ENCODE measurements around the gene TESMIN.

TESMIN gene

GRCh38 chr11:68677432-68677831 is 73.9 kb downstream of the TESMIN start:
- H3K4me1 Mint-ChIP-seq: no peaks in the 10 kb centered on the region
- no peak overlapping the region for H3K4me3 Mint-ChIP-seq
- ATAC-seq (replicated peaks) (no peak), DNase-seq (no peak)
- peaks cover 0 to 1% of the 10 kb centered on the region in 2 donors for H3K9me3 Mint-ChIP-seq
- peaks cover 13 to 26% of the 10 kb centered on the region in 2 donors for H3K27me3 Mint-ChIP-seq
- H3K27ac Mint-ChIP-seq: no peak overlapping the region
- H3K36me3 Mint-ChIP-seq: no peaks in the 10 kb centered on the region

DNA sequence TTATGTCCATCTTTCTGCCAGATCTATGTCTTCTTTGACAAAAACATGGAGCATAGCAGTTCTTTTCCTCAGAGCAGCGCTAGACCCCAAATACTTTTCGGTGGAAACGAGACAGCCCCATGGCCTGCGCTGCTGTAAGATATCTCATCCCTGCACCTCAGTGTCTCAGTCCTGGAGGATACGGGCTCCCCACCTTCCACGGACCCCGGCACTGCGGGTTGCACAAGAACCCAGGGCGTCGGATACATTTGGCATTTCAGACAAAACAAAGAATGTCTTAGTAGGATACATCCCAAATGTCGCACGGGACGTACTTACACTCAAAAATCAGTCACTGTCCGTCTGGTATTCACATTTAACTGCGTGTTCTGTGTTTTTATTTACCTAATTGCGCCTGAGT is 76.9 kb downstream of the TESMIN start:
- Mint-ChIP-seq H3K4me1 (no peaks in the 10 kb centered on the region), H3K27me3 (peaks cover 4 to 9% of the 10 kb centered on the region in 2 donors), H3K9me3 (peaks cover 0 to 1% of the 10 kb centered on the region in 2 donors), H3K27ac (no peak overlapping the region), H3K36me3 (no peaks in the 10 kb centered on the region), H3K4me3 (no peak overlapping the region)
- no peak for ATAC-seq (replicated peaks)
- no peak for DNase-seq

GRCh38 chr11:68673991-68674390 is 77.3 kb downstream of the TESMIN start:
- H3K4me1 Mint-ChIP-seq: no peaks in the 10 kb centered on the region
- peaks cover 6 to 9% of the 10 kb centered on the region in 2 donors for H3K27me3 Mint-ChIP-seq
- H3K9me3 Mint-ChIP-seq: peaks cover 0 to 1% of the 10 kb centered on the region in 2 donors
- DNase-seq: no peak
- no peaks in the 10 kb centered on the region for H3K36me3 Mint-ChIP-seq
- no peak for ATAC-seq (replicated peaks)
- H3K27ac Mint-ChIP-seq: no peak overlapping the region
- no peak overlapping the region for H3K4me3 Mint-ChIP-seq

DNA sequence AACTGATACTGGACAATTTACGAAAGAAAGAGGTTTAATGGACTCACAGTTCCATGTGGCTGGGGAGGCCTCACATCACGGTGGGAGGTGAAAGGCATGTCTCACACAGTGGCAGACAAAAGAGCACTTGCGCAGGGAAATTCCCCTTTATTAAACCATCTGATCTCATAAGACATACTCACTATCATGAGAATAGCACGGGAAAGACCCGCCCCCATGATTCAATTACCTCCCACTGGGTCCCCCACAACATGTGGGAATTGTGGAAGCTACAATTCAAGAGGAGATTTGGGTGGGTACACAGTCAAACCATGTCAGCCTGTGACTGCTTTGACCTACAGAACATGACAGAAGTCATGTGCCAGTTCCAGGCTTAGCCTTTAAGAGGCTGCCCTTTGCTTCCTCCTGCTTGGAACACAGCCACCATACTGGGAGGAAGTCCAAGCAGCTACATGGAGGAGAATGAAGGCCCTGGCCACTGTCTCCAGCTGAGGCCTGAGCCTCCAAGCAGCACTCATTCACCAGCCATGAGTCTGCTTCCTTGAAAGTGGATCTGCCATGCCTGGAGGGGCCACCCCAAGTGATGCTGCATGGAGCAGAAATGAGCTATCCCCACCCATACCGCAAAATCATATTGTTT is 77.9 kb downstream of the TESMIN start:
- Mint-ChIP-seq H3K4me1 (no peaks in the 10 kb centered on the region), H3K27ac (no peak overlapping the region), H3K27me3 (peaks cover 6 to 9% of the 10 kb centered on the region in 2 donors), H3K9me3 (peaks cover 0 to 1% of the 10 kb centered on the region in 2 donors), H3K36me3 (no peaks in the 10 kb centered on the region), H3K4me3 (no peak overlapping the region)
- no peak for ATAC-seq (replicated peaks)
- DNase-seq: no peak

GRCh38 chr11:68670208-68670992 is 80.9 kb downstream of the TESMIN start:
- no peak overlapping the region for H3K4me3 Mint-ChIP-seq
- H3K27me3 Mint-ChIP-seq: peaks cover 17 to 18% of the 10 kb centered on the region in 2 donors
- DNase-seq (no peak), ATAC-seq (replicated peaks) (no peak)
- H3K27ac Mint-ChIP-seq: no peak overlapping the region
- H3K36me3 Mint-ChIP-seq: no peaks in the 10 kb centered on the region
- H3K4me1 Mint-ChIP-seq: no peaks in the 10 kb centered on the region
- H3K9me3 Mint-ChIP-seq: peaks cover 0 to 1% of the 10 kb centered on the region in 2 donors

DNA sequence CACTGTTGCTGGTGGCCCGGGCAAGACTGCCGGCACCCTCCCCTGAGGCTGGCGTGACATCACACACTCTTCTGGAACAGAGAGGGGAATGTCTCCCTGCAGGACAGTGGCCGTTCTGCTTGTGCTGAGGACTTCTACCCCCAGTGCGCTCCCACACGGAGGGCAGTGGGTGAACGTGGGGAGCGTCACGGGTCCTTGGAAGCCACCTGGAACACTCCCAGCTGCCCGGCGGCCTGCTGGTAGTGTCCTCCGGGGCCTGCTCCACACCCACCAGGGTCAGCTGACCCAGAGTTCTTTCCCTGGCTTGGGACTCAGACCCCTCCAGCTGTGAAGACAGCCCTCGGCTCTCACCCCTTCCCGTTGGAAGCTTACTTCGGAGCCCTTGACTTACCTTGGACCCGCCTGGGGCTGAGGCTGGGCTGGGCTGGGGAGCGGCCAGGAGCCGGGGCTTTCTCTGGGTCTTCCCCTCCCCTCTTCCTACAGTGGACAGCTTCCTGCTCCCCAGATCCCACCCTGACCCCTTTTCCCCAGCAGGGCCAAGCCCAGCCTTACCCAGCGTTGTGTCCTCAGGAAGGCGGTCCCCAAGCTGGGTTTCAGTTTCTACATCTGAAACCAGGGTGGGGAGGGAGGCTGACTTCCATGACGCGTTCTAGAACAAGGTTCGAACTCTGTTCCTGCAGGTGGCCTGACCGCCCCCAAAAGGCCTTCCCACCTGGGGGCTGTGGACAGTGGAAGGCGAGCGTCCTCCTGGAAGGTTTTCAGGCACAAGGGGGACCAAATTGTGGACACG is 81.8 kb downstream of the TESMIN start:
- Mint-ChIP-seq H3K36me3 (no peaks in the 10 kb centered on the region), H3K4me3 (no peak overlapping the region), H3K4me1 (no peaks in the 10 kb centered on the region), H3K9me3 (peaks cover 0 to 1% of the 10 kb centered on the region in 2 donors), H3K27ac (no peak overlapping the region), H3K27me3 (peaks cover 22 to 26% of the 10 kb centered on the region in 2 donors)
- ATAC-seq (replicated peaks) (no peak), DNase-seq (no peak)

GRCh38 chr11:68667511-68668500 is 83.5 kb downstream of the TESMIN start:
- ATAC-seq (replicated peaks): no peak
- DNase-seq: no peak
- no peak overlapping the region for H3K27ac Mint-ChIP-seq
- peaks cover 30 to 31% of the 10 kb centered on the region in 2 donors for H3K27me3 Mint-ChIP-seq
- no peaks in the 10 kb centered on the region for H3K4me1 Mint-ChIP-seq
- no peaks in the 10 kb centered on the region for H3K9me3 Mint-ChIP-seq
- H3K4me3 Mint-ChIP-seq: no peak overlapping the region
- no peaks in the 10 kb centered on the region for H3K36me3 Mint-ChIP-seq

DNA sequence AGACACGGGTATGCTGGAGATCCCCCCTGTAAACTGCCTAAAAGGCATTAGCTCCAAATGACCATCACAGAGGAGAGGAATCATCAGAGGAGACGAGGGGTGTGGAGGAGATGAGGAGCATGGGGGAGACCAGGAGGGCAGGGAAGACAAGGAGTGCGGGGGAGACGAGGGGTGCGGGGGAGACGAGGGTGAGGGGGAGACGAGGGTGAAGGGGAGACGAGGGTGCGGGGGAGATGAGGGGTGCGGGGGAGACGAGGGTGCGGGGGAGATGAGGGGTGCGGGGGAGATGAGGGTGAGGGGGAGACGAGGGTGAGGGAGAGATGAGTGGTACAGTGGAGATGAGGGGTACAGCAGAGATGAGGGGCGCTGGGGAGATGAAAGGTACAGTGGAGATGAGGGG is 84.5 kb downstream of the TESMIN start:
- no peak for ATAC-seq (replicated peaks)
- H3K27me3 Mint-ChIP-seq: peaks cover 37 to 39% of the 10 kb centered on the region in 2 donors
- no peak overlapping the region for H3K4me3 Mint-ChIP-seq
- peaks cover 0 to 3% of the 10 kb centered on the region in 2 donors for H3K9me3 Mint-ChIP-seq
- H3K27ac Mint-ChIP-seq: no peak overlapping the region
- H3K36me3 Mint-ChIP-seq: no peaks in the 10 kb centered on the region
- no peak for DNase-seq
- no peaks in the 10 kb centered on the region for H3K4me1 Mint-ChIP-seq

DNA sequence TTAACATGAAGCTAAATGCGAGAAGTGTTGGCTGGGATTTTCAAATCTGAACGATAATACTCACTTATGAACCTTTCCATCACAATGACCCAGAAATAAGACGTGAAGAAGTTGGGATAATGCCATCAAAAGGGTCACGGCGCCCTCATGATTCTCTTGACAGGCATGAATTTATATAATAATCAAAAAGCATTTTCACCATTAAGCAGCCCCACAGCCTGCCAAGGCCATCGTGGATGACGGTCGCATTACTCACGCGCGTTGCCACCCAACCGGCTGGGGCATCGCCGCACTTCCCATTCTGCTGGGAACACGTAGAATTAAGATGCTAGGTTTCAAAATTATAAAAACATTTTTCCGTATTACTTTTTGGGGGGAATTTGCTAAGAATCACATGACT is 85.9 kb downstream of the TESMIN start:
- ATAC-seq (replicated peaks) (no peak), DNase-seq (no peak)
- Mint-ChIP-seq H3K36me3 (no peaks in the 10 kb centered on the region), H3K27ac (no peak overlapping the region), H3K27me3 (peaks cover 44 to 50% of the 10 kb centered on the region in 2 donors), H3K4me3 (no peak overlapping the region), H3K4me1 (no peaks in the 10 kb centered on the region), H3K9me3 (peaks cover 0 to 3% of the 10 kb centered on the region in 2 donors)

- DNase-seq (no peak), ATAC-seq (replicated peaks) (no peak)
- peaks cover 0 to 3% of the 10 kb centered on the region in 2 donors for H3K9me3 Mint-ChIP-seq
- no peaks in the 10 kb centered on the region for H3K36me3 Mint-ChIP-seq
- H3K27ac Mint-ChIP-seq: no peak overlapping the region
- H3K27me3 Mint-ChIP-seq: peaks cover 47 to 53% of the 10 kb centered on the region in 2 donors
- H3K4me3 Mint-ChIP-seq: no peak overlapping the region
- no peaks in the 10 kb centered on the region for H3K4me1 Mint-ChIP-seq
Measured at GRCh38 chr11:68664906-68665305, 86.4 kb downstream of the TESMIN start.

- Mint-ChIP-seq H3K27me3 (peaks cover 46 to 53% of the 10 kb centered on the region in 2 donors), H3K9me3 (peaks cover 0 to 3% of the 10 kb centered on the region in 2 donors), H3K4me1 (no peaks in the 10 kb centered on the region)
Measured at GRCh38 chr11:68664141-68664540, 87.2 kb downstream of the TESMIN start.

DNA sequence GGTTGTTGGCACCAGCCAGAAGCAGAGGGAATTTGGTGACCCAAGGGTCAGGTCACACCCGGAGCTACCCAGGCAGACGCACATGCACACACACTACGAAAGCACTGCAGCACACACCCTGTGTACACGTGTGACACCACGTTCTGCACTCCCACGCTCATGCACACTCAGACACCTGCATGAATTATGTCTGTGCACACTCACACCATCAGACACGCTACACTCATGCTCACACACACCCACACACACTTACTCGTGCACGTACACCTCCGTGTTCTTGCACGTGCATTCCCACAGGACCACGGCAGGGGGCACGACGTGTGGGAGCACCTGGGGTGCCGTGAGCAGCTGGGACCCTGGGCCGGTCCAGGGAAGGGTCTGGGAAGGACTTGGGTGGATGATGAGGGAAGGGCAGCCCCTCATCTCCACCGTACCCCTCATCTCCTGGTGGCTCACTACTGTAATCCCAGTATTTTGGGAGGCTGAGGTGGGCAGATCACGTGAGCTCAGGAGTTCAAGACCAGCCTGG is 87.8 kb downstream of the TESMIN start:
- Mint-ChIP-seq H3K27ac (no peak overlapping the region), H3K4me3 (no peak overlapping the region), H3K27me3 (peaks cover 44 to 53% of the 10 kb centered on the region in 2 donors), H3K9me3 (peaks cover 0 to 3% of the 10 kb centered on the region in 2 donors), H3K4me1 (no peaks in the 10 kb centered on the region), H3K36me3 (no peaks in the 10 kb centered on the region)
- DNase-seq (no peak), ATAC-seq (replicated peaks) (no peak)

More at GRCh38 chr11:68664141-68664540, 87.2 kb downstream of the TESMIN start:
- H3K27ac Mint-ChIP-seq: no peak overlapping the region
- ATAC-seq (replicated peaks): no peak
- H3K36me3 Mint-ChIP-seq: no peaks in the 10 kb centered on the region
- no peak overlapping the region for H3K4me3 Mint-ChIP-seq
- no peak for DNase-seq
